Activated T-cell treated with anti-CD3 and anti-CD28 coated beads for 24 hours (primary cell): ENCODE results near the gene WFDC11.
"Not testable (repeated sequence)": the region's sequence is repeated elsewhere in the genome, so short reads cannot be mapped to it uniquely, and the experiment has no call there.

Source experiments
- DNase-seq: peaks from one replicate; pipeline ENCODE4 v3.0.0-alpha.2; 2020; ENCODE audit warnings: low read depth

WFDC11 gene

GRCh38 chr20:45670139-45670538 is at the start of gene WFDC11:
TSS of gene WFDC11 (minus strand) at chr20:45670239. CDS start at chr20:45650600, 19,639 bp downstream.
- no peak for DNase-seq

GRCh38 chr20:45716141-45716688 is 46.2 kb upstream of the WFDC11 start:
- DNase-seq, result not testable (repeated sequence)

GRCh38 chr20:45704969-45705637 is 35.1 kb upstream of the WFDC11 start, which contains the start of gene WFDC10B:
TSS of gene WFDC10B (minus strand) at chr20:45705019. CDS start at chr20:45685992, 19,027 bp downstream.
- DNase-seq, result no peak

- no peak for DNase-seq
Observed at GRCh38 chr20:45701873-45702272, 31.8 kb upstream of the WFDC11 start, which contains the start of gene WFDC13. TSS of gene WFDC13 (plus strand) at chr20:45702038. CDS start at chr20:45702124, 86 bp downstream.

GRCh38 chr20:45701104-45701503 is 31.1 kb upstream of the WFDC11 start:
- DNase-seq, result no peak

- no peak for DNase-seq
Observed at GRCh38 chr20:45695496-45695895, 25.5 kb upstream of the WFDC11 start.

GRCh38 chr20:45693346-45693745 is 23.3 kb upstream of the WFDC11 start:
- DNase-seq, result not testable (repeated sequence)

- DNase-seq, result no peak
Observed at GRCh38 chr20:45685896-45686295, 15.9 kb upstream of the WFDC11 start.

- DNase-seq, result no peak
Observed at GRCh38 chr20:45679650-45680049, 9.6 kb upstream of the WFDC11 start.

- DNase-seq, result no peak
Observed at GRCh38 chr20:45672765-45673164, 2.7 kb upstream of the WFDC11 start.

GRCh38 chr20:45657038-45657437 is 13.0 kb downstream of the WFDC11 start:
- not testable (repeated sequence) for DNase-seq

- not testable (repeated sequence) for DNase-seq
Observed at GRCh38 chr20:45651726-45652125, 18.3 kb downstream of the WFDC11 start.

- no peak for DNase-seq
Observed at GRCh38 chr20:45649312-45649863, 20.7 kb downstream of the WFDC11 start.

- DNase-seq, result no peak
Observed at GRCh38 chr20:45647441-45648050, 22.5 kb downstream of the WFDC11 start.

GRCh38 chr20:45646875-45647274 is 23.2 kb downstream of the WFDC11 start:
- no peak for DNase-seq

- not testable (repeated sequence) for DNase-seq
Observed at GRCh38 chr20:45645869-45646268, 24.2 kb downstream of the WFDC11 start.

GRCh38 chr20:45641076-45641475 is 29.0 kb downstream of the WFDC11 start:
- not testable (repeated sequence) for DNase-seq

GRCh38 chr20:45639687-45640086 is 30.4 kb downstream of the WFDC11 start:
- DNase-seq, result no peak

GRCh38 chr20:45636513-45636912 is 33.5 kb downstream of the WFDC11 start:
- DNase-seq, result no peak

- no peak for DNase-seq
Observed at GRCh38 chr20:45631184-45631583, 38.9 kb downstream of the WFDC11 start, which contains the start of gene WFDC9. TSS of gene WFDC9 (minus strand) at chr20:45631284. CDS start at chr20:45610181, 21,103 bp downstream.

GRCh38 chr20:45630371-45630770 is 39.7 kb downstream of the WFDC11 start:
- no peak for DNase-seq

- DNase-seq, result peak; percentile 15
Observed at GRCh38 chr20:45629496-45630100, 40.4 kb downstream of the WFDC11 start, which contains the start of gene WFDC10A. TSS of gene WFDC10A (plus strand) at chr20:45629739. CDS start at chr20:45629814, 75 bp downstream.
